CD14-positive monocyte (primary cell): ENCODE measurements around the gene CTNND2. TPM values are rescaled to one million over a fixed set of nuclear protein-coding genes. Genes with fewer than 3 reads are reported as not detected.

ENCODE experiments used
- DNase-seq, 3 donors: peaks; one replicate each; pipeline ENCODE4 v3.0.0-alpha.2; 2011 to 2022
- H2AFZ ChIP-seq: 2 replicates; pipeline ENCODE4 v1.6.0; 2012; ENCODE audit warnings: mild to moderate bottlenecking, low read depth, low read length, inconsistent platforms; ENCODE audit not compliant: insufficient read depth, poor library complexity, severe bottlenecking
- H3K27ac ChIP-seq, 2 donors: 1 replicate in 1 of 2; 2 replicates in 1 of 2; pipeline ENCODE4 v1.5.1; 2012 to 2013; ENCODE audit warnings: low read length in 2 of 2, control low read depth in 1 of 2, inconsistent platforms in 1 of 2, low read depth in 1 of 2, mild to moderate bottlenecking in 1 of 2
- H3K27me3 ChIP-seq, 2 donors: one replicate each; pipeline versions ENCODE4 v1.6.0 to v1.6.1; 2011 to 2013; ENCODE audit warnings: low read length in 2 of 2; ENCODE audit not compliant: control insufficient read depth in 2 of 2, insufficient read depth in 2 of 2
- H3K36me3 ChIP-seq, 2 donors: replicated peaks in 1 of 2; 1 replicate in 1 of 2; 2 replicates in 1 of 2; pipeline versions ENCODE4 v1.5.1 to v1.6.1; 2012 to 2013; ENCODE audit warnings: low read length in 2 of 2, control low read depth in 1 of 2, inconsistent platforms in 1 of 2, mild to moderate bottlenecking in 1 of 2; ENCODE audit not compliant: insufficient read depth in 2 of 2, control insufficient read depth in 1 of 2
- H3K4me1 ChIP-seq, 2 donors: 1 replicate in 1 of 2; 2 replicates in 1 of 2; pipeline versions ENCODE4 v1.5.1 to v1.6.1; 2012 to 2013; ENCODE audit warnings: low read length in 2 of 2, control low read depth in 1 of 2, inconsistent platforms in 1 of 2, mild to moderate bottlenecking in 1 of 2, moderate library complexity in 1 of 2; ENCODE audit not compliant: insufficient read depth in 2 of 2, control insufficient read depth in 1 of 2
- H3K4me2 ChIP-seq: replicated peaks from 2 replicates; pipeline ENCODE3; 2012; ENCODE audit warnings: low read length, moderate library complexity, mild to moderate bottlenecking; ENCODE audit not compliant: poor library complexity, severe bottlenecking; ENCODE audit errors: extremely low read depth
- H3K4me3 ChIP-seq, 3 experiments: fragments of 200-600 bp in 1 of 3; sonication (generic) in 1 of 3; replicated peaks in 1 of 3; 1 replicate in 2 of 3; 2 replicates in 1 of 3; pipeline ENCODE4 v1.5.1; 2011 to 2013; ENCODE audit warnings: low read length in 3 of 3, mild to moderate bottlenecking in 3 of 3, control low read depth in 2 of 3, low read depth in 2 of 3, inconsistent platforms in 1 of 3, moderate library complexity in 1 of 3
- H3K79me2 ChIP-seq: 2 replicates; pipeline ENCODE4 v1.6.0; 2012; ENCODE audit warnings: mild to moderate bottlenecking, control low read depth, inconsistent platforms, low read length, moderate library complexity; ENCODE audit not compliant: insufficient read depth
- H3K9ac ChIP-seq: 2 replicates; pipeline ENCODE4 v1.6.0; 2017; ENCODE audit warnings: low read length, mild to moderate bottlenecking; ENCODE audit not compliant: insufficient read depth, poor library complexity, severe bottlenecking
- H3K9me3 ChIP-seq, 2 donors: replicated peaks in 1 of 2; 1 replicate in 1 of 2; 2 replicates in 1 of 2; pipeline versions ENCODE4 v1.5.1 to v1.6.1; 2012 to 2013; ENCODE audit warnings: low read length in 2 of 2, control low read depth in 1 of 2; ENCODE audit not compliant: control insufficient read depth in 1 of 2, insufficient read depth in 1 of 2
- H4K20me1 ChIP-seq: 2 replicates; pipeline ENCODE4 v1.6.0; 2012; ENCODE audit warnings: mild to moderate bottlenecking, low read length, control low read depth, moderate library complexity; ENCODE audit not compliant: insufficient read depth
- H3K27ac Mint-ChIP-seq, 7 donors: one replicate each; pipeline ENCODE4 v1.8.0; 2020; ENCODE audit warnings: mild to moderate bottlenecking in 7 of 7, mixed read lengths in 7 of 7, moderate library complexity in 6 of 7, inconsistent platforms in 2 of 7
- H3K27me3 Mint-ChIP-seq, 3 donors: one replicate each; pipeline ENCODE4 v1.8.0; 2021 to 2022; ENCODE audit warnings: low read depth in 3 of 3, mild to moderate bottlenecking in 3 of 3, mixed read lengths in 3 of 3, moderate library complexity in 3 of 3, inconsistent platforms in 1 of 3
- H3K36me3 Mint-ChIP-seq, 2 donors: one replicate each; pipeline ENCODE4 v1.8.0; 2020; ENCODE audit warnings: mixed read lengths in 2 of 2, inconsistent platforms in 1 of 2, mild to moderate bottlenecking in 1 of 2
- H3K4me1 Mint-ChIP-seq: one replicate; pipeline ENCODE4 v1.8.0; 2020; ENCODE audit warnings: mild to moderate bottlenecking, mixed read lengths
- H3K4me3 Mint-ChIP-seq, 2 donors: one replicate each; pipeline ENCODE4 v1.8.0; 2020; ENCODE audit warnings: mild to moderate bottlenecking in 2 of 2, mixed read lengths in 2 of 2, moderate library complexity in 1 of 2
- H3K9me3 Mint-ChIP-seq, 7 donors: one replicate each; pipeline ENCODE4 v1.8.0; 2020 to 2022; ENCODE audit warnings: mixed read lengths in 7 of 7, mild to moderate bottlenecking in 6 of 7, moderate library complexity in 6 of 7, inconsistent platforms in 2 of 7
- CTCF ChIP-seq: fragments of 200-600 bp; IDR thresholded peaks from one replicate; pipeline ENCODE4 v1.8.0; 2022; ENCODE audit warnings: antibody characterized with exemption, mild to moderate bottlenecking
- whole genome bisulfite sequencing: methylation state at CpG from one replicate; pipeline ENCODE4 v1.1.5; 2013; ENCODE audit warnings: missing lambda C conversion rate; ENCODE audit not compliant: insufficient coverage; 5-methylcytosine and 5-hydroxymethylcytosine counted together
- intact Hi-C, 2 donors: fragments of 100-400 bp; cut with micrococcal nuclease; formaldehyde crosslinking; loops; one replicate each; pipeline versions ENCODE4 v1.15.0 to v1.15.1; 2023
- polyA plus RNA-seq, 3 donors: library from polyadenylated mRNA; depleted of rRNA in 1 of 3; unstranded in 2 of 3; stranded (reverse) in 1 of 3; fragments of 300-500 nt in 2 of 3; fragments of >200 nt in 1 of 3; fragmentation: Illumina TruSeq in 2 of 3; gene quantifications; 1 replicate in 2 of 3; 2 replicates in 1 of 3; pipeline ENCODE4 v1.2.3, GENCODE V29; 2012 to 2021

Gene CTNND2
- polyA plus RNA-seq, 3 donors, result not detected

- Histone ChIP-seq H4K20me1 (no peaks in the 10 kb centered on the region), H3K4me1 (no peaks in the 10 kb centered on the region), H3K9ac (no peak overlapping the region), H3K27me3 (no peaks in the 10 kb centered on the region), H3K4me3 (no peak overlapping the region), H3K4me2 (no peak overlapping the region), H3K9me3 (no peaks in the 10 kb centered on the region), H2AFZ (no peak overlapping the region), H3K27ac (no peak overlapping the region), H3K79me2 (no peaks in the 10 kb centered on the region), H3K36me3 (no peaks in the 10 kb centered on the region)
- DNase-seq, result no peak
- H3K9me3 Mint-ChIP-seq, result no peaks in the 10 kb centered on the region
- no peak for TF ChIP-seq CTCF
- H3K36me3 Mint-ChIP-seq, result no peaks in the 10 kb centered on the region
- WGBS, result no CpG with 5 or more reads among the region's 1 CpG
- peaks cover 2% of the 10 kb centered on the region for H3K4me1 Mint-ChIP-seq
- intact Hi-C loops, result no loop called here
- no peak overlapping the region for H3K4me3 Mint-ChIP-seq
- no peak overlapping the region for H3K27ac Mint-ChIP-seq
- H3K27me3 Mint-ChIP-seq, result peaks cover 0 to 3% (median 2%) of the 10 kb centered on the region in 3 donors
Observed at GRCh38 chr5:11104210-11104609, 800.0 kb downstream of the CTNND2 start.

GRCh38 chr5:11084111-11084510, 820.1 kb downstream of the CTNND2 start:
- Mint-ChIP-seq H3K4me1 (peaks cover 5% of the 10 kb centered on the region), H3K27ac (no peak overlapping the region), H3K9me3 (peaks cover 4 to 12% (median 9%) of the 10 kb centered on the region in 7 donors), H3K36me3 (no peaks in the 10 kb centered on the region), H3K4me3 (no peak overlapping the region), H3K27me3 (no peaks in the 10 kb centered on the region)
- TF ChIP-seq CTCF, result no peak
- DNase-seq, result no peak
- Histone ChIP-seq H3K79me2 (no peaks in the 10 kb centered on the region), H3K36me3 (no peaks in the 10 kb centered on the region), H3K27me3 (no peaks in the 10 kb centered on the region), H3K9me3 (peaks cover 0 to 3% of the 10 kb centered on the region in 2 donors), H3K4me1 (no peaks in the 10 kb centered on the region), H3K9ac (no peak overlapping the region), H2AFZ (no peak overlapping the region), H3K27ac (no peak overlapping the region), H4K20me1 (no peaks in the 10 kb centered on the region), H3K4me2 (no peak overlapping the region), H3K4me3 (no peak overlapping the region)
- no CpG with 5 or more reads among the region's 3 CpGs for WGBS
- intact Hi-C loops, result no loop called here
